SK-N-SH (cell line): ENCODE data around the gene PCNX2.

Source experiments
- FOXM1 ChIP-seq: IDR thresholded peaks from 2 replicates; pipeline ENCODE4 v1.4.0; 2012; ENCODE audit warnings: low read depth, mild to moderate bottlenecking
- POLR2AphosphoS5 ChIP-seq: IDR thresholded peaks from 2 replicates; pipeline ENCODE4 v1.6.1; 2012; ENCODE audit warnings: low read depth, low read length
- REST ChIP-seq: IDR thresholded peaks from 2 replicates; pipeline ENCODE4 v1.6.1; 2012; ENCODE audit warnings: mild to moderate bottlenecking, low read depth, low read length, moderate library complexity
- TAF1 ChIP-seq: IDR thresholded peaks from 2 replicates; pipeline ENCODE4 v1.6.1; 2012; ENCODE audit warnings: low read depth, mild to moderate bottlenecking, low read length, moderate library complexity, borderline replicate concordance
- USF2 ChIP-seq: fragments of 150-350 bp; IDR thresholded peaks from 2 replicates; pipeline ENCODE4 v1.6.1; 2017; ENCODE audit warnings: antibody characterized with exemption, low read length, low read depth, borderline replicate concordance
- TF ChIP-seq, protein P1 (sequence below): fragments of 200-600 bp; sonication (generic); IDR thresholded peaks from 2 replicates; pipeline ENCODE4 v1.6.1; 2017; ENCODE audit warnings: antibody characterized with exemption, mild to moderate bottlenecking, moderate library complexity

- TF ChIP-seq, protein P1, sequence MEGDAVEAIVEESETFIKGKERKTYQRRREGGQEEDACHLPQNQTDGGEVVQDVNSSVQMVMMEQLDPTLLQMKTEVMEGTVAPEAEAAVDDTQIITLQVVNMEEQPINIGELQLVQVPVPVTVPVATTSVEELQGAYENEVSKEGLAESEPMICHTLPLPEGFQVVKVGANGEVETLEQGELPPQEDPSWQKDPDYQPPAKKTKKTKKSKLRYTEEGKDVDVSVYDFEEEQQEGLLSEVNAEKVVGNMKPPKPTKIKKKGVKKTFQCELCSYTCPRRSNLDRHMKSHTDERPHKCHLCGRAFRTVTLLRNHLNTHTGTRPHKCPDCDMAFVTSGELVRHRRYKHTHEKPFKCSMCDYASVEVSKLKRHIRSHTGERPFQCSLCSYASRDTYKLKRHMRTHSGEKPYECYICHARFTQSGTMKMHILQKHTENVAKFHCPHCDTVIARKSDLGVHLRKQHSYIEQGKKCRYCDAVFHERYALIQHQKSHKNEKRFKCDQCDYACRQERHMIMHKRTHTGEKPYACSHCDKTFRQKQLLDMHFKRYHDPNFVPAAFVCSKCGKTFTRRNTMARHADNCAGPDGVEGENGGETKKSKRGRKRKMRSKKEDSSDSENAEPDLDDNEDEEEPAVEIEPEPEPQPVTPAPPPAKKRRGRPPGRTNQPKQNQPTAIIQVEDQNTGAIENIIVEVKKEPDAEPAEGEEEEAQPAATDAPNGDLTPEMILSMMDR: no peak
- peak; percentile 88 for TF ChIP-seq REST
- no peak for TF ChIP-seq POLR2AphosphoS5
- TF ChIP-seq FOXM1: no peak
- TF ChIP-seq USF2: no peak
- TF ChIP-seq TAF1: no peak
These were observed 344.3 kb downstream of the PCNX2 start for GRCh38 chr1:232951180-232951579.
